H9 (cell line): ENCODE results near the gene NAA50. TPM values are rescaled to one million over a fixed set of nuclear protein-coding genes. Genes with fewer than 3 reads are reported as not detected.

Experiments
- DNase-seq: peaks from one replicate; pipeline ENCODE4 v3.0.0-alpha.2; 2017
- H2AFZ ChIP-seq: one replicate; pipeline ENCODE4 v1.6.1; 2013; ENCODE audit warnings: mild to moderate bottlenecking, low read length, control low read depth, moderate library complexity
- H2AK5ac ChIP-seq: 2 replicates; pipeline ENCODE4 v1.6.1; 2013; ENCODE audit warnings: low read length, control low read depth, mixed read lengths; ENCODE audit not compliant: insufficient read length
- H2BK120ac ChIP-seq: one replicate; pipeline ENCODE4 v1.6.1; 2013; ENCODE audit warnings: low read depth, mild to moderate bottlenecking, low read length, control low read depth, inconsistent platforms; ENCODE audit not compliant: poor library complexity, severe bottlenecking
- H2BK12ac ChIP-seq: 2 replicates; pipeline ENCODE4 v1.6.1; 2013; ENCODE audit warnings: low read length, control low read depth, mixed read lengths, low read depth; ENCODE audit not compliant: insufficient read length
- H2BK15ac ChIP-seq: 2 replicates; pipeline ENCODE4 v1.6.1; 2013; ENCODE audit warnings: low read depth, low read length, control low read depth
- H2BK20ac ChIP-seq: one replicate; pipeline ENCODE4 v1.6.1; 2013; ENCODE audit warnings: low read depth, mild to moderate bottlenecking, low read length, control low read depth, inconsistent platforms; ENCODE audit not compliant: poor library complexity, severe bottlenecking
- H2BK5ac ChIP-seq: 2 replicates; pipeline ENCODE4 v1.6.1; 2013; ENCODE audit warnings: low read length, control low read depth, mixed read lengths; ENCODE audit not compliant: insufficient read length
- H3K14ac ChIP-seq: 2 replicates; pipeline ENCODE4 v1.6.1; 2013; ENCODE audit warnings: low read length, control low read depth; ENCODE audit not compliant: insufficient read depth
- H3K18ac ChIP-seq: 2 replicates; pipeline ENCODE4 v1.6.1; 2013; ENCODE audit warnings: low read depth, mild to moderate bottlenecking, mixed read lengths, low read length, control low read depth; ENCODE audit not compliant: insufficient read length
- H3K23ac ChIP-seq: 2 replicates; pipeline ENCODE4 v1.6.1; 2013; ENCODE audit warnings: low read length, control low read depth, mixed read lengths, low read depth; ENCODE audit not compliant: insufficient read length
- H3K23me2 ChIP-seq: 2 replicates; pipeline ENCODE4 v1.6.1; 2013; ENCODE audit warnings: low read depth, mild to moderate bottlenecking, mixed read lengths, low read length, control low read depth; ENCODE audit not compliant: insufficient read length, poor library complexity, severe bottlenecking
- H3K27ac ChIP-seq: 2 replicates; pipeline ENCODE4 v1.5.1; 2013; ENCODE audit warnings: low read length, control low read depth, mixed read lengths, low read depth; ENCODE audit not compliant: insufficient read length
- H3K27me3 ChIP-seq: 2 replicates; pipeline ENCODE4 v1.6.1; 2013; ENCODE audit warnings: low read length, control low read depth, inconsistent platforms; ENCODE audit not compliant: insufficient read depth
- H3K4ac ChIP-seq: 2 replicates; pipeline ENCODE4 v1.6.1; 2013; ENCODE audit warnings: low read depth, mild to moderate bottlenecking, control low read depth, inconsistent platforms, low read length, moderate library complexity
- H3K4me1 ChIP-seq: 2 replicates; pipeline ENCODE4 v1.6.1; 2013; ENCODE audit warnings: low read length, control low read depth, inconsistent platforms; ENCODE audit not compliant: insufficient read depth
- H3K4me2 ChIP-seq: 2 replicates; pipeline ENCODE4 v1.6.1; 2013; ENCODE audit warnings: low read length, control low read depth, mixed read lengths; ENCODE audit not compliant: insufficient read length, insufficient read depth
- H3K56ac ChIP-seq: 2 replicates; pipeline ENCODE4 v1.6.1; 2013; ENCODE audit warnings: low read depth, mild to moderate bottlenecking, mixed read lengths, low read length, control low read depth; ENCODE audit not compliant: insufficient read length
- H3K79me1 ChIP-seq: 2 replicates; pipeline ENCODE4 v1.6.1; 2013; ENCODE audit warnings: low read depth, mild to moderate bottlenecking, moderate library complexity, low read length, control low read depth, inconsistent platforms; ENCODE audit not compliant: insufficient read depth, poor library complexity, severe bottlenecking
- H3K79me2 ChIP-seq: 2 replicates; pipeline ENCODE4 v1.6.1; 2013; ENCODE audit warnings: low read length, control low read depth, inconsistent platforms; ENCODE audit not compliant: insufficient read depth
- H3K9ac ChIP-seq: 2 replicates; pipeline ENCODE4 v1.6.1; 2013; ENCODE audit warnings: low read length, control low read depth, mixed read lengths; ENCODE audit not compliant: insufficient read length; ENCODE audit errors: extremely low read depth
- H3K9me3 ChIP-seq: one replicate; pipeline ENCODE4 v1.6.1; 2013; ENCODE audit warnings: low read depth, low read length, inconsistent platforms; ENCODE audit not compliant: control insufficient read depth
- H3T11ph ChIP-seq: one replicate; pipeline ENCODE4 v1.6.1; 2013; ENCODE audit warnings: mild to moderate bottlenecking, low read length, control low read depth, inconsistent platforms
- H4K20me1 ChIP-seq: one replicate; pipeline ENCODE4 v1.6.1; 2013; ENCODE audit not compliant: control insufficient read depth, insufficient read length, insufficient read depth
- H4K5ac ChIP-seq: 2 replicates; pipeline ENCODE4 v1.6.1; 2013; ENCODE audit warnings: low read depth, mild to moderate bottlenecking, mixed read lengths, low read length, control low read depth; ENCODE audit not compliant: insufficient read length
- H4K8ac ChIP-seq: replicated peaks from 2 replicates; pipeline ENCODE4 v1.6.1; 2013; ENCODE audit warnings: low read length, control low read depth, mixed read lengths, low read depth; ENCODE audit not compliant: insufficient read length
- H4K91ac ChIP-seq: 2 replicates; pipeline ENCODE4 v1.6.1; 2013; ENCODE audit warnings: low read depth, mild to moderate bottlenecking, moderate library complexity, mixed read lengths, low read length, control low read depth; ENCODE audit not compliant: insufficient read length
- H3K27ac Mint-ChIP-seq, 3 experiments: 2 replicates in 2 of 3; 3 replicates in 1 of 3; pipeline ENCODE4 v1.8.0; 2020 to 2021; ENCODE audit warnings: mixed read lengths in 3 of 3, mild to moderate bottlenecking in 1 of 3, moderate library complexity in 1 of 3
- H3K27me3 Mint-ChIP-seq: 2 replicates; pipeline ENCODE4 v1.8.0; 2021; ENCODE audit warnings: low read depth, mild to moderate bottlenecking, moderate library complexity, mixed read lengths
- H3K36me3 Mint-ChIP-seq, 3 experiments: 2 replicates in 2 of 3; 3 replicates in 1 of 3; pipeline ENCODE4 v1.8.0; 2020 to 2021; ENCODE audit warnings: low read depth in 3 of 3, mixed read lengths in 3 of 3; ENCODE audit not compliant: insufficient read depth in 1 of 3
- H3K4me1 Mint-ChIP-seq, 2 experiments: 2 replicates each; pipeline ENCODE4 v1.8.0; 2020; ENCODE audit warnings: mixed read lengths in 2 of 2
- H3K4me3 Mint-ChIP-seq, 2 experiments: 2 replicates in 1 of 2; 3 replicates in 1 of 2; pipeline ENCODE4 v1.8.0; 2020 to 2021; ENCODE audit warnings: mild to moderate bottlenecking in 2 of 2, mixed read lengths in 2 of 2, moderate library complexity in 1 of 2
- H3K9me3 Mint-ChIP-seq, 2 experiments: 2 replicates in 1 of 2; 3 replicates in 1 of 2; pipeline ENCODE4 v1.8.0; 2020; ENCODE audit warnings: mild to moderate bottlenecking in 2 of 2, mixed read lengths in 2 of 2, moderate library complexity in 1 of 2
- WGBS: extraction: QIAGEN DNeasy Blood & Tissue Kit; methylation state at CpG from one replicate; pipeline ENCODE4 v1.1.7; 2013; ENCODE audit warnings: missing lambda C conversion rate, low lambda C conversion rate, mixed read lengths; ENCODE audit not compliant: insufficient read length; ENCODE audit errors: extremely low coverage; 5-methylcytosine and 5-hydroxymethylcytosine counted together
- total RNA-seq: library from RNA; stranded (reverse); gene quantifications from 2 replicates; pipeline ENCODE4 v1.2.1, GENCODE V29; 2021
- TF ChIP-seq, protein P1 (sequence below): fragments of 200-600 bp; sonication (generic); conservative IDR thresholded peaks from 3 replicates; pipeline ENCODE4 v1.8.0; 2021; ENCODE audit warnings: antibody characterized with exemption, mild to moderate bottlenecking

NAA50 gene
- total RNA-seq, 1 experiment from 2014 or later = 216 TPM

DNA sequence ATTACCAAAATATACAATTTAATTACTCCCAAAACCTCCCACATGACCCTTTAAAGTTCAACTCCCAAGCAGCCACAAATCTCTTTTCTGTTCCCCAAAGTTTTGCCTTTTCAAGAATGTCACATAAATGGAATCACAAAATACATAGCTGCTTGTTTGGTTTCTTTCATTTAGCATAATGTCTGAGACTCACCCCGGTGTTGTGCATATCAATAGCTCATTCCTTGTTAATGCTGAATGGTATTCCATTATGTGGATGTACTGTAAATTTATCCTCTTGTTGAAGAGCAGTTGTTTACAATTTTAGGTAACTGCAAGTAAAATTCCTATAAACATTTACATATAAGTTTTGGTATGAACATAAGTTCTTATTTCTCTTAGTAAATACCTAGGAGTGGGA lies 15.5 kb downstream of the NAA50 start:
- no peak overlapping the region for H2BK12ac ChIP-seq
- Mint-ChIP-seq H3K36me3 (peaks cover 6 to 31% (median 17%) of the 10 kb centered on the region in 3 experiments; a peak in 6 of 7 replicates), H3K9me3 (no peaks in the 10 kb centered on the region), H3K27ac (peak overlapping the region in 2 of 3 experiments; percentile 1 to 79; a peak in 3 of 7 replicates), H3K4me1 (peaks cover 28 to 31% of the 10 kb centered on the region in 2 experiments), H3K4me3 (no peak overlapping the region), H3K27me3 (no peaks in the 10 kb centered on the region)
- H3K27ac ChIP-seq = no peak overlapping the region
- H3K56ac ChIP-seq = no peak overlapping the region
- no peak overlapping the region for H4K8ac ChIP-seq
- no peaks in the 10 kb centered on the region; the same call in 1 of the 2 replicates for H3K4me1 ChIP-seq
- no peak overlapping the region for H3K4me2 ChIP-seq
- TF ChIP-seq, protein P1, sequence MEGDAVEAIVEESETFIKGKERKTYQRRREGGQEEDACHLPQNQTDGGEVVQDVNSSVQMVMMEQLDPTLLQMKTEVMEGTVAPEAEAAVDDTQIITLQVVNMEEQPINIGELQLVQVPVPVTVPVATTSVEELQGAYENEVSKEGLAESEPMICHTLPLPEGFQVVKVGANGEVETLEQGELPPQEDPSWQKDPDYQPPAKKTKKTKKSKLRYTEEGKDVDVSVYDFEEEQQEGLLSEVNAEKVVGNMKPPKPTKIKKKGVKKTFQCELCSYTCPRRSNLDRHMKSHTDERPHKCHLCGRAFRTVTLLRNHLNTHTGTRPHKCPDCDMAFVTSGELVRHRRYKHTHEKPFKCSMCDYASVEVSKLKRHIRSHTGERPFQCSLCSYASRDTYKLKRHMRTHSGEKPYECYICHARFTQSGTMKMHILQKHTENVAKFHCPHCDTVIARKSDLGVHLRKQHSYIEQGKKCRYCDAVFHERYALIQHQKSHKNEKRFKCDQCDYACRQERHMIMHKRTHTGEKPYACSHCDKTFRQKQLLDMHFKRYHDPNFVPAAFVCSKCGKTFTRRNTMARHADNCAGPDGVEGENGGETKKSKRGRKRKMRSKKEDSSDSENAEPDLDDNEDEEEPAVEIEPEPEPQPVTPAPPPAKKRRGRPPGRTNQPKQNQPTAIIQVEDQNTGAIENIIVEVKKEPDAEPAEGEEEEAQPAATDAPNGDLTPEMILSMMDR = no peak
- no peak overlapping the region for H3K9ac ChIP-seq
- H3K18ac ChIP-seq = no peak overlapping the region
- no peak overlapping the region for H2BK5ac ChIP-seq
- H3K79me2 ChIP-seq = peaks cover 36% of the 10 kb centered on the region; the same call in 1 of the 2 replicates
- no peak for DNase-seq
- H2AFZ ChIP-seq = no peak overlapping the region
- H4K20me1 ChIP-seq = no peaks in the 10 kb centered on the region
- H3K27me3 ChIP-seq = no peaks in the 10 kb centered on the region
- H4K91ac ChIP-seq = no peak overlapping the region
- H3T11ph ChIP-seq = no peak overlapping the region
- H3K79me1 ChIP-seq = no peaks in the 10 kb centered on the region
- H4K5ac ChIP-seq = no peak overlapping the region
- H3K9me3 ChIP-seq = no peaks in the 10 kb centered on the region
- no peaks in the 10 kb centered on the region for H3K23me2 ChIP-seq
- no peak overlapping the region for H2BK15ac ChIP-seq
- no peak overlapping the region for H3K14ac ChIP-seq
- no peak overlapping the region for H3K23ac ChIP-seq
- no peak overlapping the region for H2BK20ac ChIP-seq
- no peak overlapping the region for H3K4ac ChIP-seq
- no peak overlapping the region for H2BK120ac ChIP-seq
- H2AK5ac ChIP-seq = no peak overlapping the region
- no CpG with 5 or more reads among the region's 1 CpG for WGBS
